HEK293 (cell line): Measurements from ENCODE around the gene MDFIC2.
A peak's percentile ranks its signal among the peaks of the same experiment; 100 is the strongest.

Source experiments
- CTCF ChIA-PET: fragments of 350-600 bp; formaldehyde crosslinking; extraction: SDS; loops from one replicate; lab custom pipeline; 2021; ENCODE audit warnings: antibody characterized with exemption; lab: Yijun Ruan, JAX
- POLR2A ChIA-PET: fragments of 300-600 bp; formaldehyde crosslinking; extraction: SDS; loops from one replicate; lab custom pipeline; 2020; ENCODE audit warnings: antibody characterized with exemption, inconsistent platforms; lab: Yijun Ruan, JAX
- H3K27ac ChIP-seq: fragments of 200-500 bp; sonication (Bioruptor generic); 2 replicates; pipeline ENCODE4 v1.5.1; 2014; ENCODE audit warnings: low read depth, low read length, control low read depth, inconsistent platforms; ENCODE audit errors: extremely low read depth
- H3K36me3 ChIP-seq, 2 experiments: fragments of 200-500 bp in 1 of 2; sonication (Bioruptor generic) in 1 of 2; 1 replicate in 1 of 2; 2 replicates in 1 of 2; pipeline ENCODE4 v1.5.1; 2014 to 2017; ENCODE audit warnings: inconsistent platforms in 2 of 2, low read length in 2 of 2; ENCODE audit not compliant: control insufficient read depth in 2 of 2, insufficient read depth in 1 of 2
- H3K4me1 ChIP-seq: fragments of 200-500 bp; sonication (Bioruptor generic); 2 replicates; pipeline ENCODE4 v1.5.1; 2014; ENCODE audit warnings: mild to moderate bottlenecking, low read length, inconsistent platforms; ENCODE audit not compliant: control insufficient read depth, insufficient read depth
- H3K4me3 ChIP-seq: 2 replicates; pipeline ENCODE4 v1.5.1; 2011; ENCODE audit warnings: low read depth, mild to moderate bottlenecking, control low read depth, low read length, moderate library complexity
- H3K9me3 ChIP-seq: fragments of 200-500 bp; sonication (Bioruptor generic); 2 replicates; pipeline ENCODE4 v1.5.1; 2014; ENCODE audit warnings: low read depth, low read length, inconsistent platforms; ENCODE audit not compliant: control insufficient read depth, insufficient read depth
- HOXD13 ChIP-seq: sonication (generic); formaldehyde crosslinking; IDR thresholded peaks from 2 replicates; pipeline ENCODE4 v1.8.0; 2022; ENCODE audit warnings: missing genetic modification reagents, borderline replicate concordance
- PRDM1 ChIP-seq: fragments of 450-650 bp; formaldehyde crosslinking; IDR thresholded peaks from 2 replicates; pipeline ENCODE4; 2016; ENCODE audit warnings: missing biosample characterization, missing genetic modification characterization
- TCF7L2 ChIP-seq: IDR thresholded peaks from 2 replicates; pipeline ENCODE4 v1.6.1; 2011; ENCODE audit warnings: low read depth, mild to moderate bottlenecking, inconsistent platforms, low read length, moderate library complexity, borderline replicate concordance
- ZBTB11 ChIP-seq: fragments of 450-650 bp; formaldehyde crosslinking; conservative IDR thresholded peaks from 2 replicates; pipeline ENCODE4 v1.5.1; 2016; ENCODE audit warnings: low read depth, missing biosample characterization, missing genetic modification characterization
- ZBTB17 ChIP-seq: fragments of 450-650 bp; formaldehyde crosslinking; IDR thresholded peaks from 2 replicates; pipeline ENCODE4 v1.5.1; 2016; ENCODE audit warnings: missing biosample characterization, missing genetic modification characterization
- ZFP37 ChIP-seq: fragments of 450-650 bp; formaldehyde crosslinking; IDR thresholded peaks from 2 replicates; pipeline ENCODE4 v1.5.1; 2016; ENCODE audit warnings: missing biosample characterization, missing genetic modification characterization
- ZNF148 ChIP-seq: fragments of 450-650 bp; formaldehyde crosslinking; IDR thresholded peaks from 2 replicates; pipeline ENCODE4 v1.5.0; 2017; ENCODE audit warnings: missing biosample characterization, missing genetic modification characterization, borderline replicate concordance
- ZNF19 ChIP-seq: fragments of 450-650 bp; formaldehyde crosslinking; IDR thresholded peaks from 2 replicates; pipeline ENCODE4; 2016; ENCODE audit warnings: missing biosample characterization, missing genetic modification characterization, low read depth
- ZNF214 ChIP-seq: fragments of 450-650 bp; formaldehyde crosslinking; IDR thresholded peaks from 2 replicates; pipeline ENCODE4 v1.5.1; 2017; ENCODE audit warnings: missing biosample characterization, mild to moderate bottlenecking, missing genetic modification characterization, borderline replicate concordance
- ZNF239 ChIP-seq: fragments of 450-650 bp; formaldehyde crosslinking; IDR thresholded peaks from 2 replicates; pipeline ENCODE4 v1.5.1; 2016; ENCODE audit warnings: missing biosample characterization, missing genetic modification characterization
- ZNF335 ChIP-seq: fragments of 450-650 bp; formaldehyde crosslinking; conservative IDR thresholded peaks from 2 replicates; pipeline ENCODE4 v1.5.1; 2016; ENCODE audit warnings: missing biosample characterization, missing genetic modification characterization
- ZNF580 ChIP-seq: fragments of 450-650 bp; formaldehyde crosslinking; IDR thresholded peaks from 2 replicates; pipeline ENCODE4 v1.5.1; 2016; ENCODE audit warnings: missing biosample characterization, missing genetic modification characterization
- ZNF768 ChIP-seq: fragments of 450-650 bp; formaldehyde crosslinking; IDR thresholded peaks from 2 replicates; pipeline ENCODE4 v1.5.1; 2018; ENCODE audit warnings: missing biosample characterization, mild to moderate bottlenecking, missing genetic modification characterization
- ZSCAN16 ChIP-seq: fragments of 450-650 bp; formaldehyde crosslinking; IDR thresholded peaks from 2 replicates; pipeline ENCODE4 v1.5.1; 2016; ENCODE audit warnings: missing biosample characterization, missing genetic modification characterization

MDFIC2 gene

GRCh38 chr3:70281663-70282062, 30.8 kb downstream of the MDFIC2 start:
- Histone ChIP-seq H3K36me3 (no peaks in the 10 kb centered on the region), H3K4me1 (no peaks in the 10 kb centered on the region; the same call in 1 of the 2 replicates), H3K27ac (no peak overlapping the region), H3K9me3 (no peaks in the 10 kb centered on the region), H3K4me3 (no peak overlapping the region)
- CTCF ChIA-PET: no interaction called here
- POLR2A ChIA-PET: no interaction called here
- TF ChIP-seq ZSCAN16: no peak
- no peak for TF ChIP-seq ZNF580 (tag by site-specific recombination)
- no peak for TF ChIP-seq HOXD13
- TF ChIP-seq ZBTB11 (tag by site-specific recombination): no peak
- TF ChIP-seq ZBTB17 (tag by site-specific recombination): no peak
- TF ChIP-seq ZNF148 (tag by site-specific recombination): no peak
- no peak for TF ChIP-seq ZNF335 (tag by site-specific recombination)
- no peak for TF ChIP-seq PRDM1 (tag by site-specific recombination)

GRCh38 chr3:70277304-70277703, 35.1 kb downstream of the MDFIC2 start:
- POLR2A ChIA-PET: no interaction called here
- no peak overlapping the region for H3K4me3 ChIP-seq
- no peaks in the 10 kb centered on the region for H3K9me3 ChIP-seq
- H3K36me3 ChIP-seq: no peaks in the 10 kb centered on the region
- H3K27ac ChIP-seq: no peak overlapping the region
- CTCF ChIA-PET: no interaction called here
- H3K4me1 ChIP-seq: no peaks in the 10 kb centered on the region; the same call in 1 of the 2 replicates
- TF ChIP-seq TCF7L2 (0 out of 2 replicates have a peak, but pooled peaks have one; percentile 50), ZNF239 (no peak)

GRCh38 chr3:70276901-70277300, 35.5 kb downstream of the MDFIC2 start:
- ChIA-PET CTCF (no interaction called here), POLR2A (no interaction called here)
- TF ChIP-seq ZNF768: no peak
- TF ChIP-seq ZNF19 (tag by site-specific recombination): no peak
- no peak for TF ChIP-seq HOXD13
- TF ChIP-seq ZNF214 (tag by site-specific recombination): no peak
- TF ChIP-seq ZFP37 (tag by site-specific recombination): no peak
- Histone ChIP-seq H3K4me3 (no peak overlapping the region), H3K4me1 (no peaks in the 10 kb centered on the region; the same call in 1 of the 2 replicates), H3K9me3 (no peaks in the 10 kb centered on the region), H3K27ac (no peak overlapping the region), H3K36me3 (no peaks in the 10 kb centered on the region)
